ENCODE measurements around the gene KCTD5. TPM values are rescaled to one million over a fixed set of nuclear protein-coding genes. Genes with fewer than 3 reads are reported as not detected.

Gene KCTD5
- total and polyA plus RNA-seq, 2 experiments from 2014 or later = 19.7 to 31.8 TPM

GRCh38 chr16:2737238-2737605 lies 54.9 kb downstream of the KCTD5 start:
- no peaks in the 10 kb centered on the region for H3F3A ChIP-seq (replicated peaks; ENCODE audit: low read depth)
- no peak overlapping the region for H3K4me2 ChIP-seq
- H3K79me2 ChIP-seq (replicated peaks; ENCODE audit: insufficient read depth) = no peaks in the 10 kb centered on the region
- H2AFZ ChIP-seq = no peak overlapping the region
- no peaks in the 10 kb centered on the region for H3K36me3 ChIP-seq (ENCODE audit: insufficient read depth)
- no peaks in the 10 kb centered on the region for H3K27me3 ChIP-seq (ENCODE audit: insufficient read depth)
- Mint-ChIP-seq H3K27me3 (ENCODE audit: insufficient read depth, low read depth, poor library complexity) (peaks cover 8% of the 10 kb centered on the region), H3K9me3 (no peaks in the 10 kb centered on the region), H3K4me1 (peaks cover 3% of the 10 kb centered on the region; the same call in 1 of the 3 replicates), H3K27ac (no peak overlapping the region), H3K36me3 (ENCODE audit: low read depth) (no peaks in the 10 kb centered on the region; the same call in 2 of the 3 replicates), H3K4me3 (no peak overlapping the region)
- TF ChIP-seq JUNB (IDR thresholded peaks at IDR 0.05; ENCODE audit: unreplicated experiment) (no peak), CTCF (conservative IDR thresholded peaks at IDR 0.05; ENCODE audit: low read depth in 2 of 2) (peak in 1 of 2 experiments; percentile 8; a peak in 1 of 4 replicates), STAT1 (IDR thresholded peaks at IDR 0.05; ENCODE audit: unreplicated experiment) (no peak), ZNF462 (CRISPR knock-in tag; IDR thresholded peaks at IDR 0.05) (no peak)
- H3K9me2 ChIP-seq (ENCODE audit: insufficient read depth) = no peaks in the 10 kb centered on the region
- H3K4me1 ChIP-seq (ENCODE audit: insufficient read depth) = no peaks in the 10 kb centered on the region
- no peak overlapping the region for H3K4me3 ChIP-seq
- no peaks in the 10 kb centered on the region for H4K20me1 ChIP-seq (replicated peaks; ENCODE audit: insufficient read depth)
- H3K27ac ChIP-seq (ENCODE audit: low read depth) = no peak overlapping the region
- peak; percentile 46; the same call in 2 of the 3 replicates for ATAC-seq
- DNase-seq (ENCODE audit: low spot score) = no peak

Data from GM23338 (cell line).